Chondrocyte (in vitro differentiated cells): Measurements from ENCODE around the gene RABL6. TPM values are rescaled to one million over a fixed set of nuclear protein-coding genes. Genes with fewer than 3 reads are reported as not detected.
"Not testable (repeated sequence)": the region's sequence is repeated elsewhere in the genome, so short reads cannot be mapped to it uniquely, and the experiment has no call there.

ENCODE experiments used
- DNase-seq: peaks from one replicate; pipeline ENCODE4 v3.0.0; 2021; ENCODE audit warnings: mixed read lengths, low spot score
- H3K27ac Mint-ChIP-seq: one replicate; pipeline ENCODE4 v1.8.0; 2021; ENCODE audit warnings: mild to moderate bottlenecking, moderate library complexity, mixed read lengths; ENCODE audit not compliant: unreplicated experiment
- H3K27me3 Mint-ChIP-seq: 2 replicates; pipeline ENCODE4 v1.8.0; 2021; ENCODE audit warnings: low read depth, mixed read lengths
- H3K36me3 Mint-ChIP-seq: 2 replicates; pipeline ENCODE4 v1.8.0; 2021; ENCODE audit warnings: low read depth, mixed read lengths
- H3K4me1 Mint-ChIP-seq: 2 replicates; pipeline ENCODE4 v1.8.0; 2021; ENCODE audit warnings: low read depth, mild to moderate bottlenecking, mixed read lengths
- H3K4me3 Mint-ChIP-seq: one replicate; pipeline ENCODE4 v1.8.0; 2021; ENCODE audit warnings: mild to moderate bottlenecking, moderate library complexity, mixed read lengths; ENCODE audit not compliant: unreplicated experiment
- H3K9me3 Mint-ChIP-seq: 2 replicates; pipeline ENCODE4 v1.8.0; 2021; ENCODE audit warnings: low read depth, mixed read lengths
- total RNA-seq: library from RNA; stranded (reverse); gene quantifications from 3 replicates; pipeline ENCODE4 v1.2.1, GENCODE V29; 2021
- TF ChIP-seq, protein P1 (sequence below): fragments of 200-600 bp; sonication (generic); IDR thresholded peaks from 2 replicates; pipeline ENCODE4 v1.5.0; 2021; ENCODE audit warnings: antibody characterized with exemption, mild to moderate bottlenecking, moderate library complexity

The RABL6 gene
- total RNA-seq, 1 donor from 2014 or later = 61.5 TPM

DNA sequence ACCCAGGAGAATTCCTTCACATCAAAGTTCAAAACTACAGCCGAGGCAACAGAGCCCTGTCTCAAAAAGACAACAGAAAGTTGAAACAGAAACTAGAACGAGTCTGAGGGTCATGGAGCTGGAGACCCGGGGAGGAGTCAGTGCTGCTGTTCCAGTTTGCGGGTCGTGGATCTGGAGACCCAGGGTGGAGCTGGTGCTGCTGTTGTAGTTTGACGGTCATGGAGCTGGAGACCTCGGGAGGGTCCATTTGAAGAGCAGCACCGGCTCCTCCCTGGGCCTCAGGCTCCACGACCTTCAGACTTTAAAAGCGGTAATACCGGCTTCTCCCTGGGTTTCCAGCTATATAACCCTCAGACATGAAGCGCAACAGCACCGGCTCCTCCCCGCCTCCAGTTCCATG is 30.4 kb upstream of the RABL6 start:
- no peak for DNase-seq
- Mint-ChIP-seq H3K36me3 (peaks cover 11% of the 10 kb centered on the region), H3K27me3 (peaks cover 43% of the 10 kb centered on the region), H3K4me3 (no peak overlapping the region), H3K4me1 (no peaks in the 10 kb centered on the region), H3K9me3 (peaks cover 11% of the 10 kb centered on the region), H3K27ac (no peak overlapping the region)
- TF ChIP-seq, protein P1, sequence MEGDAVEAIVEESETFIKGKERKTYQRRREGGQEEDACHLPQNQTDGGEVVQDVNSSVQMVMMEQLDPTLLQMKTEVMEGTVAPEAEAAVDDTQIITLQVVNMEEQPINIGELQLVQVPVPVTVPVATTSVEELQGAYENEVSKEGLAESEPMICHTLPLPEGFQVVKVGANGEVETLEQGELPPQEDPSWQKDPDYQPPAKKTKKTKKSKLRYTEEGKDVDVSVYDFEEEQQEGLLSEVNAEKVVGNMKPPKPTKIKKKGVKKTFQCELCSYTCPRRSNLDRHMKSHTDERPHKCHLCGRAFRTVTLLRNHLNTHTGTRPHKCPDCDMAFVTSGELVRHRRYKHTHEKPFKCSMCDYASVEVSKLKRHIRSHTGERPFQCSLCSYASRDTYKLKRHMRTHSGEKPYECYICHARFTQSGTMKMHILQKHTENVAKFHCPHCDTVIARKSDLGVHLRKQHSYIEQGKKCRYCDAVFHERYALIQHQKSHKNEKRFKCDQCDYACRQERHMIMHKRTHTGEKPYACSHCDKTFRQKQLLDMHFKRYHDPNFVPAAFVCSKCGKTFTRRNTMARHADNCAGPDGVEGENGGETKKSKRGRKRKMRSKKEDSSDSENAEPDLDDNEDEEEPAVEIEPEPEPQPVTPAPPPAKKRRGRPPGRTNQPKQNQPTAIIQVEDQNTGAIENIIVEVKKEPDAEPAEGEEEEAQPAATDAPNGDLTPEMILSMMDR = no peak

DNA sequence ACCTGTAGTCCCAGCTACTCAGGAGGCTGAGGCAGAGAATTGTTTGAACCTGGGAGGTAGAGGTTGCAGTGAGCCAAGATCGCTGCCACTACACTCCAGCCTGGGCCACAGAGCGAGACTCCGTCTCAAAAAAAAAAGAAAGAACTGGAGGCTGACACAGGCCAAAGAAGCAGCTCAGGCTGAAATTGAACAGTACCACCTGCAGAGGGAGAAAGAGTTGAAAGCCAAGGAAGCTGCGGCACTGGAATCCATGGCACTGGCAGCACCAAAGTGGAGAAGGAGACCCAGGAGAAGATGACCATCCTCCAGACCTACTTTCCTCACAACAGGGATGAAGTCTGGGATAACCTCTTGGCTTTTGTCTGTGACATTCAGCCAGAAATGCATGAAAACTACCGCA is 27.9 kb upstream of the RABL6 start:
- H3K4me3 Mint-ChIP-seq = no peak overlapping the region
- DNase-seq = no peak
- TF ChIP-seq, protein P1 = peak; percentile 31
- peaks cover 9% of the 10 kb centered on the region for H3K36me3 Mint-ChIP-seq
- no peaks in the 10 kb centered on the region for H3K9me3 Mint-ChIP-seq
- H3K4me1 Mint-ChIP-seq = no peaks in the 10 kb centered on the region
- H3K27ac Mint-ChIP-seq = no peak overlapping the region
- peaks cover 43% of the 10 kb centered on the region for H3K27me3 Mint-ChIP-seq

GRCh38 chr9:136782452-136782851 is 25.3 kb upstream of the RABL6 start:
- peaks cover 37% of the 10 kb centered on the region for H3K27me3 Mint-ChIP-seq

GRCh38 chr9:136784249-136784996 is 23.3 kb upstream of the RABL6 start:
- no peak for DNase-seq
- no peak overlapping the region for H3K4me3 Mint-ChIP-seq
- no peaks in the 10 kb centered on the region for H3K9me3 Mint-ChIP-seq
- peaks cover 5% of the 10 kb centered on the region for H3K4me1 Mint-ChIP-seq
- peaks cover 20% of the 10 kb centered on the region for H3K27me3 Mint-ChIP-seq
- TF ChIP-seq, protein P1 = peak; percentile 80
- no peaks in the 10 kb centered on the region for H3K36me3 Mint-ChIP-seq
- H3K27ac Mint-ChIP-seq = no peak overlapping the region

More at GRCh38 chr9:136782452-136782851, 25.3 kb upstream of the RABL6 start:
- TF ChIP-seq, protein P1 = no peak
- Mint-ChIP-seq H3K36me3 (peaks cover 9% of the 10 kb centered on the region), H3K27ac (no peak overlapping the region), H3K4me1 (peaks cover under 1% of the 10 kb centered on the region), H3K9me3 (no peaks in the 10 kb centered on the region), H3K4me3 (no peak overlapping the region)
- DNase-seq = no peak

DNA sequence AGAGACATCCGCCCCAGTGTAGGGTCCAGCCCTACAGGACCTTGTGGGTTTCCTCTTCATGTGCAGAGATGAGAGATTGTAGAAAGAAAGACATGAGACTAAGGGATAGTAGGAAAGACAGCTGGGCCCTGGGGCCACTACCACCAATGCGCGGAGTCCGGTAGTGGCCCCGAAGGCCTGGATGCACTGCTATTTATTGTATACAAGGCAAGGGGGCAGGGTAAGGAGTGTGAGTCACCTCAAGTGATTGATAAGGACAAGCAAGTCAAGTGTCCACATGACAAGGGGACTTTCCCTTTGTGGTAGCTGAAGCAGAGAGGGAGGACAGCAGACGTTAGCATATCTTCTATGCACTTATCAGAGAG is 22.8 kb upstream of the RABL6 start:
- Mint-ChIP-seq H3K9me3 (no peaks in the 10 kb centered on the region), H3K4me3 (no peak overlapping the region), H3K36me3 (no peaks in the 10 kb centered on the region), H3K27me3 (peaks cover 14% of the 10 kb centered on the region), H3K27ac (no peak overlapping the region), H3K4me1 (peaks cover 5% of the 10 kb centered on the region)
- TF ChIP-seq, protein P1 = no peak
- no peak for DNase-seq

GRCh38 chr9:136785565-136786355 is 22.0 kb upstream of the RABL6 start:
- not testable (repeated sequence) for H3K9me3 Mint-ChIP-seq, DNase-seq, H3K27me3 Mint-ChIP-seq, H3K36me3 Mint-ChIP-seq, H3K4me3 Mint-ChIP-seq, H3K4me1 Mint-ChIP-seq, H3K27ac Mint-ChIP-seq
